ENCODE measurements around the gene NCK2.

- TF ChIP-seq CTCF (IDR thresholded peaks at IDR 0.05; ENCODE audit: poor library complexity), result no peak
- no peak for TF ChIP-seq EZH2 (IDR thresholded peaks at IDR 0.05; ENCODE audit: borderline replicate concordance)
Measured at GRCh38 chr2:105722726-105723297, 21.9 kb upstream of the NCK2 start.
